Measurements from ENCODE around the gene RCAN2. TPM values are rescaled to one million over a fixed set of nuclear protein-coding genes. Genes with fewer than 3 reads are reported as not detected.

The RCAN2 gene
- total RNA-seq, 2 experiments from 2014 or later = not detected

DNA sequence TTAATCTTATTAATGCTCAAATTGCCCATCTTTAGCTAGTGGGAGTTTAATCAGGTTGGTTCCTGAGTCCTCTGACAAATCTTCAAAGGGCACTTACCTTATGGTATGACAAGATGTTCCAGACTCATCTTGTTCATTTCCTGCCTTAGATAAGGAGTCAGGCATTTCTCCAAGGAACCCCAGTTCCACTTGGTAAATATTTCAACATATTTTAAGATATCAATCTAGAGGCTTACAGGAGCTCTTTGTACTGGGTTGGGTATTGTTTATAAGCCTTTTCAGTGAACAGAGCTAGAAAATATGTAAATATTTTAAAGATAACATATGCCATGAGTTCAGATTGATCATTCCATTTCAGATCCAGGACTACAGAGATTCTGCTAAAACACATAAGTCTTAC lies 159.8 kb downstream of the RCAN2 start:
- Histone ChIP-seq H3K27ac (ENCODE audit: low read depth, low read length, poor library complexity, severe bottlenecking) (no peak overlapping the region), H3K9me3 (ENCODE audit: low read length) (no peaks in the 10 kb centered on the region), H3K79me2 (ENCODE audit: insufficient read depth, low read depth, low read length) (no peaks in the 10 kb centered on the region), H3K36me3 (ENCODE audit: insufficient read depth, low read length) (no peaks in the 10 kb centered on the region), H4K20me1 (ENCODE audit: insufficient read depth, low read length) (no peaks in the 10 kb centered on the region), H2AFZ (ENCODE audit: low read length) (no peak overlapping the region), H3K4me1 (ENCODE audit: insufficient read depth, low read length, poor library complexity, severe bottlenecking) (no peaks in the 10 kb centered on the region), H3K9me2 (ENCODE audit: insufficient read depth, low read length) (no peaks in the 10 kb centered on the region), H3K4me2 (ENCODE audit: low read length) (no peak overlapping the region), H3K4me3 (ENCODE audit: low read depth, low read length, poor library complexity, severe bottlenecking) (no peak overlapping the region)
- POLR2A ChIA-PET = no interaction called here
- no TSS peak for BruUV-seq (replicated peaks)
- TF ChIP-seq CTCF (conservative IDR thresholded peaks at IDR 0.05; ENCODE audit: low read length) = no peak
- TF ChIP-seq EZH2phosphoT487 (IDR thresholded peaks at IDR 0.05; ENCODE audit: borderline replicate concordance, low read depth, low read length) = no peak
- CTCF ChIA-PET (ENCODE audit: unreplicated experiment) = no interaction called here
- intact Hi-C loops (cut with micrococcal nuclease; ENCODE audit: unreplicated experiment) = no loop called here
- DNase-seq (ENCODE audit: low spot score) = no peak

DNA sequence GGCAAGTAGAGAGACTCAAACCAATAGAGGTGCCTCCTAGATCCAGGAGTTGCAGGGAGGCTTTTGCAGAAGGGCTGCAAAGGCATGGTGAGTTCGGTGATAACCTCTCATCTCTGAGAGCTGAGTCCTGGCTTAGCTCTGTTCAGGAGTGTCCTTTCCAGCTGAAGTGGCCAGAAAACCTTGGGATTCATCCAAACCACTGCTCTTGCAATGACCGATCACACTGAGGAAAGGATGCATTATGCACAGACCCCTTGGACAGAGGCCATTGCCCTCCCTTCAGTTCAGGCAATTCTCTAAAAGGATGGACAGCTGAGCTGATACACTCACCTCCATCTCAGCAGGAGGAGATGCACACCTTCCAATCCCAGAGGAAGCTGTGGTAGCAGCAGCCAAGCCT lies 161.7 kb downstream of the RCAN2 start:
- no peak for TF ChIP-seq CTCF (conservative IDR thresholded peaks at IDR 0.05; ENCODE audit: low read length)
- no peak for TF ChIP-seq EZH2phosphoT487 (IDR thresholded peaks at IDR 0.05; ENCODE audit: borderline replicate concordance, low read depth, low read length)
- Histone ChIP-seq H2AFZ (ENCODE audit: low read length) (no peak overlapping the region), H3K79me2 (ENCODE audit: insufficient read depth, low read depth, low read length) (no peaks in the 10 kb centered on the region), H3K27ac (ENCODE audit: low read depth, low read length, poor library complexity, severe bottlenecking) (no peak overlapping the region), H3K4me3 (ENCODE audit: low read depth, low read length, poor library complexity, severe bottlenecking) (no peak overlapping the region), H3K36me3 (ENCODE audit: insufficient read depth, low read length) (no peaks in the 10 kb centered on the region), H3K4me1 (ENCODE audit: insufficient read depth, low read length, poor library complexity, severe bottlenecking) (no peaks in the 10 kb centered on the region), H4K20me1 (ENCODE audit: insufficient read depth, low read length) (no peaks in the 10 kb centered on the region), H3K9me3 (ENCODE audit: low read length) (no peaks in the 10 kb centered on the region), H3K9me2 (ENCODE audit: insufficient read depth, low read length) (no peaks in the 10 kb centered on the region), H3K4me2 (ENCODE audit: low read length) (no peak overlapping the region)
- intact Hi-C loops (cut with micrococcal nuclease; ENCODE audit: unreplicated experiment) = no loop called here
- no peak for DNase-seq (ENCODE audit: low spot score)
- BruUV-seq (replicated peaks) = no TSS peak
- ChIA-PET CTCF (ENCODE audit: unreplicated experiment) (no interaction called here), POLR2A (interaction anchor here (0.6 to 0.9 kb wide), 3 partner anchors 50 to 584 kb away, joined by 3 to 4 read pairs (median 3); no protein-coding TSS in a partner anchor)

GRCh38 chr6:46327779-46328178 lies 163.5 kb downstream of the RCAN2 start:
- intact Hi-C loops (cut with micrococcal nuclease; ENCODE audit: unreplicated experiment) = no loop called here
- Histone ChIP-seq H4K20me1 (ENCODE audit: insufficient read depth, low read length) (no peaks in the 10 kb centered on the region), H3K4me2 (ENCODE audit: low read length) (no peak overlapping the region), H2AFZ (ENCODE audit: low read length) (no peak overlapping the region), H3K27ac (ENCODE audit: low read depth, low read length, poor library complexity, severe bottlenecking) (no peak overlapping the region), H3K4me3 (ENCODE audit: low read depth, low read length, poor library complexity, severe bottlenecking) (no peak overlapping the region), H3K4me1 (ENCODE audit: insufficient read depth, low read length, poor library complexity, severe bottlenecking) (no peaks in the 10 kb centered on the region), H3K9me2 (ENCODE audit: insufficient read depth, low read length) (no peaks in the 10 kb centered on the region), H3K9me3 (ENCODE audit: low read length) (no peaks in the 10 kb centered on the region), H3K79me2 (ENCODE audit: insufficient read depth, low read depth, low read length) (no peaks in the 10 kb centered on the region), H3K36me3 (ENCODE audit: insufficient read depth, low read length) (no peaks in the 10 kb centered on the region)
- no TSS peak for BruUV-seq (replicated peaks)
- POLR2A ChIA-PET = interaction anchor here (0.6 kb wide), 1 partner anchor 506 kb away, joined by 3 read pairs; no protein-coding TSS in a partner anchor
- no peak for TF ChIP-seq EZH2phosphoT487 (IDR thresholded peaks at IDR 0.05; ENCODE audit: borderline replicate concordance, low read depth, low read length)
- TF ChIP-seq CTCF (conservative IDR thresholded peaks at IDR 0.05; ENCODE audit: low read length) = no peak
- CTCF ChIA-PET (ENCODE audit: unreplicated experiment) = no interaction called here
- DNase-seq (ENCODE audit: low spot score) = no peak

Data from OCI-LY7 (cell line).